CD14-positive monocyte (primary cell): ENCODE data around the gene FOXL2NB. TPM values are rescaled to one million over a fixed set of nuclear protein-coding genes. Genes with fewer than 3 reads are reported as not detected.

Experiments used
- DNase-seq, 3 donors: peaks; one replicate each; pipeline ENCODE4 v3.0.0-alpha.2; 2011 to 2022
- H2AFZ ChIP-seq: 2 replicates; pipeline ENCODE4 v1.6.0; 2012; ENCODE audit warnings: mild to moderate bottlenecking, low read depth, low read length, inconsistent platforms; ENCODE audit not compliant: insufficient read depth, poor library complexity, severe bottlenecking
- H3K27ac ChIP-seq, 2 donors: 1 replicate in 1 of 2; 2 replicates in 1 of 2; pipeline ENCODE4 v1.5.1; 2012 to 2013; ENCODE audit warnings: low read length in 2 of 2, control low read depth in 1 of 2, inconsistent platforms in 1 of 2, low read depth in 1 of 2, mild to moderate bottlenecking in 1 of 2
- H3K27me3 ChIP-seq, 2 donors: one replicate each; pipeline versions ENCODE4 v1.6.0 to v1.6.1; 2011 to 2013; ENCODE audit warnings: low read length in 2 of 2; ENCODE audit not compliant: control insufficient read depth in 2 of 2, insufficient read depth in 2 of 2
- H3K36me3 ChIP-seq, 2 donors: replicated peaks in 1 of 2; 1 replicate in 1 of 2; 2 replicates in 1 of 2; pipeline versions ENCODE4 v1.5.1 to v1.6.1; 2012 to 2013; ENCODE audit warnings: low read length in 2 of 2, control low read depth in 1 of 2, inconsistent platforms in 1 of 2, mild to moderate bottlenecking in 1 of 2; ENCODE audit not compliant: insufficient read depth in 2 of 2, control insufficient read depth in 1 of 2
- H3K4me1 ChIP-seq, 2 donors: 1 replicate in 1 of 2; 2 replicates in 1 of 2; pipeline versions ENCODE4 v1.5.1 to v1.6.1; 2012 to 2013; ENCODE audit warnings: low read length in 2 of 2, control low read depth in 1 of 2, inconsistent platforms in 1 of 2, mild to moderate bottlenecking in 1 of 2, moderate library complexity in 1 of 2; ENCODE audit not compliant: insufficient read depth in 2 of 2, control insufficient read depth in 1 of 2
- H3K4me2 ChIP-seq: replicated peaks from 2 replicates; pipeline ENCODE3; 2012; ENCODE audit warnings: low read length, moderate library complexity, mild to moderate bottlenecking; ENCODE audit not compliant: poor library complexity, severe bottlenecking; ENCODE audit errors: extremely low read depth
- H3K4me3 ChIP-seq, 3 experiments: fragments of 200-600 bp in 1 of 3; sonication (generic) in 1 of 3; replicated peaks in 1 of 3; 1 replicate in 2 of 3; 2 replicates in 1 of 3; pipeline ENCODE4 v1.5.1; 2011 to 2013; ENCODE audit warnings: low read length in 3 of 3, mild to moderate bottlenecking in 3 of 3, control low read depth in 2 of 3, low read depth in 2 of 3, inconsistent platforms in 1 of 3, moderate library complexity in 1 of 3
- H3K79me2 ChIP-seq: 2 replicates; pipeline ENCODE4 v1.6.0; 2012; ENCODE audit warnings: mild to moderate bottlenecking, control low read depth, inconsistent platforms, low read length, moderate library complexity; ENCODE audit not compliant: insufficient read depth
- H3K9ac ChIP-seq: 2 replicates; pipeline ENCODE4 v1.6.0; 2017; ENCODE audit warnings: low read length, mild to moderate bottlenecking; ENCODE audit not compliant: insufficient read depth, poor library complexity, severe bottlenecking
- H3K9me3 ChIP-seq, 2 donors: replicated peaks in 1 of 2; 1 replicate in 1 of 2; 2 replicates in 1 of 2; pipeline versions ENCODE4 v1.5.1 to v1.6.1; 2012 to 2013; ENCODE audit warnings: low read length in 2 of 2, control low read depth in 1 of 2; ENCODE audit not compliant: control insufficient read depth in 1 of 2, insufficient read depth in 1 of 2
- H4K20me1 ChIP-seq: 2 replicates; pipeline ENCODE4 v1.6.0; 2012; ENCODE audit warnings: mild to moderate bottlenecking, low read length, control low read depth, moderate library complexity; ENCODE audit not compliant: insufficient read depth
- H3K27ac Mint-ChIP-seq, 7 donors: one replicate each; pipeline ENCODE4 v1.8.0; 2020; ENCODE audit warnings: mild to moderate bottlenecking in 7 of 7, mixed read lengths in 7 of 7, moderate library complexity in 6 of 7, inconsistent platforms in 2 of 7
- H3K27me3 Mint-ChIP-seq, 3 donors: one replicate each; pipeline ENCODE4 v1.8.0; 2021 to 2022; ENCODE audit warnings: low read depth in 3 of 3, mild to moderate bottlenecking in 3 of 3, mixed read lengths in 3 of 3, moderate library complexity in 3 of 3, inconsistent platforms in 1 of 3
- H3K36me3 Mint-ChIP-seq, 2 donors: one replicate each; pipeline ENCODE4 v1.8.0; 2020; ENCODE audit warnings: mixed read lengths in 2 of 2, inconsistent platforms in 1 of 2, mild to moderate bottlenecking in 1 of 2
- H3K4me1 Mint-ChIP-seq: one replicate; pipeline ENCODE4 v1.8.0; 2020; ENCODE audit warnings: mild to moderate bottlenecking, mixed read lengths
- H3K4me3 Mint-ChIP-seq, 2 donors: one replicate each; pipeline ENCODE4 v1.8.0; 2020; ENCODE audit warnings: mild to moderate bottlenecking in 2 of 2, mixed read lengths in 2 of 2, moderate library complexity in 1 of 2
- H3K9me3 Mint-ChIP-seq, 7 donors: one replicate each; pipeline ENCODE4 v1.8.0; 2020 to 2022; ENCODE audit warnings: mixed read lengths in 7 of 7, mild to moderate bottlenecking in 6 of 7, moderate library complexity in 6 of 7, inconsistent platforms in 2 of 7
- CTCF ChIP-seq: fragments of 200-600 bp; IDR thresholded peaks from one replicate; pipeline ENCODE4 v1.8.0; 2022; ENCODE audit warnings: antibody characterized with exemption, mild to moderate bottlenecking
- WGBS: methylation state at CpG from one replicate; pipeline ENCODE4 v1.1.5; 2013; ENCODE audit warnings: missing lambda C conversion rate; ENCODE audit not compliant: insufficient coverage; 5-methylcytosine and 5-hydroxymethylcytosine counted together
- intact Hi-C, 2 donors: fragments of 100-400 bp; cut with micrococcal nuclease; formaldehyde crosslinking; loops; one replicate each; pipeline versions ENCODE4 v1.15.0 to v1.15.1; 2023
- polyA plus RNA-seq, 3 donors: library from polyadenylated mRNA; depleted of rRNA in 1 of 3; unstranded in 2 of 3; stranded (reverse) in 1 of 3; fragments of 300-500 nt in 2 of 3; fragments of >200 nt in 1 of 3; fragmentation: Illumina TruSeq in 2 of 3; gene quantifications; 1 replicate in 2 of 3; 2 replicates in 1 of 3; pipeline ENCODE4 v1.2.3, GENCODE V29; 2012 to 2021

FOXL2NB gene
- polyA plus RNA-seq, 3 donors = not detected

- Histone ChIP-seq H3K79me2 (no peaks in the 10 kb centered on the region), H4K20me1 (no peaks in the 10 kb centered on the region), H3K36me3 (no peaks in the 10 kb centered on the region), H3K9me3 (peaks cover 5 to 59% of the 10 kb centered on the region in 2 donors), H3K4me3 (peak overlapping the region in 2 of 3 experiments; percentile 1 to 67), H2AFZ (peak overlapping the region; percentile 53), H3K9ac (no peak overlapping the region), H3K4me2 (peak overlapping the region; percentile 76), H3K27ac (no peak overlapping the region), H3K4me1 (peaks cover 39 to 50% of the 10 kb centered on the region in 2 donors), H3K27me3 (peaks cover 91 to 94% of the 10 kb centered on the region in 2 donors)
- intact Hi-C loops = no loop called here
- peaks cover 9 to 35% of the 10 kb centered on the region in 2 donors for H3K36me3 Mint-ChIP-seq
- peaks cover 92 to 99% (median 94%) of the 10 kb centered on the region in 3 donors for H3K27me3 Mint-ChIP-seq
- H3K4me3 Mint-ChIP-seq = peak overlapping the region; percentile 62 to 87
- H3K9me3 Mint-ChIP-seq = peaks cover 0 to 42% (median 33%) of the 10 kb centered on the region in 7 donors
- H3K4me1 Mint-ChIP-seq = peaks cover 53% of the 10 kb centered on the region
- peak; percentile 40 to 49 (median 42) for DNase-seq
- TF ChIP-seq CTCF = peak; percentile 15
- H3K27ac Mint-ChIP-seq = no peak overlapping the region
- under 1% methylated on average over 118 of the region's 120 CpGs for WGBS
These were observed 1.0 kb upstream of the FOXL2NB start for GRCh38 chr3:138945709-138946662.

GRCh38 chr3:138947495-138948121 lies 591 bp downstream of the FOXL2NB start:
- Histone ChIP-seq H3K4me1 (peaks cover 39 to 50% of the 10 kb centered on the region in 2 donors), H3K27me3 (peaks cover 87 to 93% of the 10 kb centered on the region in 2 donors), H2AFZ (peak overlapping the region; percentile 53), H3K9me3 (peaks cover 5 to 54% of the 10 kb centered on the region in 2 donors), H3K79me2 (no peaks in the 10 kb centered on the region), H3K4me2 (peak overlapping the region; percentile 76), H3K4me3 (peak overlapping the region in 1 of 3 experiments; percentile 67), H3K9ac (no peak overlapping the region), H3K36me3 (no peaks in the 10 kb centered on the region), H4K20me1 (no peaks in the 10 kb centered on the region), H3K27ac (no peak overlapping the region)
- peaks cover 0 to 39% (median 37%) of the 10 kb centered on the region in 7 donors for H3K9me3 Mint-ChIP-seq
- intact Hi-C loops = no loop called here
- H3K27ac Mint-ChIP-seq = peak overlapping the region in 1 of 7 donors; percentile 45
- H3K4me1 Mint-ChIP-seq = peaks cover 53% of the 10 kb centered on the region
- peak overlapping the region; percentile 74 to 76 for H3K4me3 Mint-ChIP-seq
- H3K27me3 Mint-ChIP-seq = peaks cover 91 to 99% (median 94%) of the 10 kb centered on the region in 3 donors
- WGBS = 8% methylated on average over 17 of the region's 21 CpGs
- no peak for TF ChIP-seq CTCF
- peaks cover 6 to 33% of the 10 kb centered on the region in 2 donors for H3K36me3 Mint-ChIP-seq
- no peak for DNase-seq
